ENCODE data around the gene IKBIP. TPM values are rescaled to one million over a fixed set of nuclear protein-coding genes. Genes with fewer than 3 reads are reported as not detected.
"Not testable (repeated sequence)": the region's sequence is repeated elsewhere in the genome, so short reads cannot be mapped to it uniquely, and the experiment has no call there.

IKBIP gene
- polyA plus RNA-seq, 4 donors, result 0.67 to 9.4 (median 4.6) TPM

- 65 to 79% (median 77%) methylated on average over 4 of the region's 4 CpGs for WGBS, 3 donors
- H3K36me3 ChIP-seq (ENCODE audit: control insufficient read depth in 3 of 3, insufficient read depth in 2 of 3, low read depth in 1 of 3, low read length in 3 of 3), result no peaks in the 10 kb centered on the region
- H3K27ac ChIP-seq (ENCODE audit: low read depth in 1 of 3, low read length in 2 of 3), result no peak overlapping the region
- H3K9me3 ChIP-seq (ENCODE audit: control insufficient read depth in 2 of 2, insufficient read depth in 1 of 2, low read depth in 1 of 2, low read length in 1 of 2), result no peaks in the 10 kb centered on the region
- DNase-seq (no peak), FAIRE-seq (no peak)
- no peak overlapping the region for H3K4me3 ChIP-seq (ENCODE audit: low read depth in 1 of 3, low read length in 3 of 3)
- H3K4me1 ChIP-seq (ENCODE audit: control insufficient read depth in 3 of 3, insufficient read depth in 2 of 3, low read depth in 1 of 3, low read length in 2 of 3), result no peaks in the 10 kb centered on the region
- no peaks in the 10 kb centered on the region for H3K27me3 ChIP-seq (ENCODE audit: control insufficient read depth in 3 of 3, insufficient read depth in 3 of 3, low read length in 3 of 3)
Measured at GRCh38 chr12:98618952-98619351, 25.6 kb downstream of the IKBIP start.

GRCh38 chr12:98612696-98613334, 31.8 kb downstream of the IKBIP start:
- Histone ChIP-seq H3K9me3 (ENCODE audit: control insufficient read depth in 2 of 2, insufficient read depth in 1 of 2, low read depth in 1 of 2, low read length in 1 of 2) (no peaks in the 10 kb centered on the region), H3K36me3 (ENCODE audit: control insufficient read depth in 3 of 3, insufficient read depth in 2 of 3, low read depth in 1 of 3, low read length in 3 of 3) (no peaks in the 10 kb centered on the region), H3K27ac (ENCODE audit: low read depth in 1 of 3, low read length in 2 of 3) (peak overlapping the region in 2 of 3 donors; percentile 1 to 78), H3K27me3 (ENCODE audit: control insufficient read depth in 3 of 3, insufficient read depth in 3 of 3, low read length in 3 of 3) (no peaks in the 10 kb centered on the region), H3K4me3 (ENCODE audit: low read depth in 1 of 3, low read length in 3 of 3) (no peak overlapping the region), H3K4me1 (ENCODE audit: control insufficient read depth in 3 of 3, insufficient read depth in 2 of 3, low read depth in 1 of 3, low read length in 2 of 3) (peaks cover 0 to 9% (median 0%) of the 10 kb centered on the region in 3 donors)
- peak in 1 of 2 donors; percentile 74 for DNase-seq
- 70 to 76% (median 70%) methylated on average over 5 of the region's 5 CpGs for WGBS, 3 donors
- no peak for FAIRE-seq

- 93 to 98% (median 96%) methylated on average over 2 of the region's 2 CpGs for WGBS, 3 donors
- Histone ChIP-seq H3K4me3 (ENCODE audit: low read depth in 1 of 3, low read length in 3 of 3) (no peak overlapping the region), H3K36me3 (ENCODE audit: control insufficient read depth in 3 of 3, insufficient read depth in 2 of 3, low read depth in 1 of 3, low read length in 3 of 3) (no peaks in the 10 kb centered on the region), H3K27ac (ENCODE audit: low read depth in 1 of 3, low read length in 2 of 3) (no peak overlapping the region), H3K4me1 (ENCODE audit: control insufficient read depth in 3 of 3, insufficient read depth in 2 of 3, low read depth in 1 of 3, low read length in 2 of 3) (peaks cover 0 to 17% (median 0%) of the 10 kb centered on the region in 3 donors), H3K27me3 (ENCODE audit: control insufficient read depth in 3 of 3, insufficient read depth in 3 of 3, low read length in 3 of 3) (no peaks in the 10 kb centered on the region), H3K9me3 (ENCODE audit: control insufficient read depth in 2 of 2, insufficient read depth in 1 of 2, low read depth in 1 of 2, low read length in 1 of 2) (no peaks in the 10 kb centered on the region)
- DNase-seq, result no peak
- FAIRE-seq, result no peak
Measured at GRCh38 chr12:98610596-98610995, 34.0 kb downstream of the IKBIP start.

DNA sequence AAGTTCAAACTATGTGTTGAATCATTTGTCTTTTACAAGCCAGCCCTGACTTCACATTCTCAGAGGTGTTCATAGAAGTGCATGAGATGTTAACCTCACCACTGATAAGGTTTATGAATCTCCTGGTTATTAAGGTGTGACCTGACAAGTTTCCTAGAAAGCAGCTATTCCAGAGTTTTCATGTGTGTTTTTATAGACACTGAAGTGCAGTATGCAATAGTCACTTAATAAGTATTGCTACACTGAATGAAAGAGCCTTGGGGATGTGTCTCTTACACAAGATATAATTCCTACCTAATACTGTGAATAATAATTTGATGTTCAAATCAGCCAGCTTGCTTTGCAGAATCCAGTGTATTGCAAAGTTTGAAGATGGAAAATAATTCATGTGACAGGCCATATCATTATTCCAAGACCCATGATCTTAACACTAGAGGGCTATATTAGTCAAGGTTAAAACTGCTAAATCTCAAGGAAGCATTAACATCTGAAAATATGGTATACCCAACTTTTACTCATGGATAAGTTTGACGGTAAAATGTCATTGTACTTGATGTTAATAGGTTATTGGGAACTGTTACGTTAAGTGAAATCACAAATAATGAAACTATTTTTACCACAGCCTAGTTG, 38.1 kb downstream of the IKBIP start:
- FAIRE-seq (no peak), DNase-seq (peak; percentile 17 to 66)
- Histone ChIP-seq H3K4me1 (ENCODE audit: control insufficient read depth in 3 of 3, insufficient read depth in 2 of 3, low read depth in 1 of 3, low read length in 2 of 3) (peaks cover 0 to 8% (median 0%) of the 10 kb centered on the region in 3 donors), H3K9me3 (ENCODE audit: control insufficient read depth in 2 of 2, insufficient read depth in 1 of 2, low read depth in 1 of 2, low read length in 1 of 2) (no peaks in the 10 kb centered on the region), H3K36me3 (ENCODE audit: control insufficient read depth in 3 of 3, insufficient read depth in 2 of 3, low read depth in 1 of 3, low read length in 3 of 3) (peaks cover 7 to 20% (median 14%) of the 10 kb centered on the region in 3 donors), H3K4me3 (ENCODE audit: low read depth in 1 of 3, low read length in 3 of 3) (no peak overlapping the region), H3K27me3 (ENCODE audit: control insufficient read depth in 3 of 3, insufficient read depth in 3 of 3, low read length in 3 of 3) (no peaks in the 10 kb centered on the region), H3K27ac (ENCODE audit: low read depth in 1 of 3, low read length in 2 of 3) (peak overlapping the region in 1 of 3 donors; percentile 68)
- WGBS, 3 donors, result 70 to 72% (median 72%) methylated on average over 2 of the region's 2 CpGs

DNA sequence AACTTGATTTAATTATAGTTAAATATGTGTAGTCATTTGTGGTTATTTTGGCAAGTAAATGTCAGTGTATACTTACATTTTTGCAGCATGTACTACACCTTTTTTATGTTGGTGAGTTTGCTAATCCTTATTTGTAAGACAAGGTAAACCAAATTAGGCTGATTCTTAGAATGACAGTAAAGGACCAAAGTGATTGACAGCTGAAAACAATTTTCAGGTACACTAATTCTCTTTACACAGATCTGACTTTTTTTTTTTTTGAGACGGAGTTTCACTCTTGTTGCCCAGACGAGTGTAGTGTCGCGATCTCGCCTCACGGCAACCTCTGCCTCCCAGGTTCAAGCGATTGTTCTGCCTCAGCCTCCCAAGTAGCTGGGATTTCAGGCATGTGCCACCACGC, 42.7 kb downstream of the IKBIP start:
- Histone ChIP-seq H3K27me3 (ENCODE audit: control insufficient read depth in 3 of 3, insufficient read depth in 3 of 3, low read length in 3 of 3) (no peaks in the 10 kb centered on the region), H3K9me3 (ENCODE audit: control insufficient read depth in 2 of 2, insufficient read depth in 1 of 2, low read depth in 1 of 2, low read length in 1 of 2) (no peaks in the 10 kb centered on the region), H3K4me1 (ENCODE audit: control insufficient read depth in 3 of 3, insufficient read depth in 2 of 3, low read depth in 1 of 3, low read length in 2 of 3) (peaks cover 0 to 8% (median 0%) of the 10 kb centered on the region in 3 donors), H3K4me3 (ENCODE audit: low read depth in 1 of 3, low read length in 3 of 3) (no peak overlapping the region), H3K36me3 (ENCODE audit: control insufficient read depth in 3 of 3, insufficient read depth in 2 of 3, low read depth in 1 of 3, low read length in 3 of 3) (peaks cover 20 to 49% (median 46%) of the 10 kb centered on the region in 3 donors), H3K27ac (ENCODE audit: low read depth in 1 of 3, low read length in 2 of 3) (no peak overlapping the region)
- DNase-seq, result no peak
- no peak for FAIRE-seq
- 96 to 97% (median 96%) methylated on average over 8 of the region's 8 CpGs for WGBS, 3 donors

GRCh38 chr12:98597313-98597712, 47.3 kb downstream of the IKBIP start:
- H3K9me3 ChIP-seq (ENCODE audit: control insufficient read depth in 2 of 2, insufficient read depth in 1 of 2, low read depth in 1 of 2, low read length in 1 of 2); FAIRE-seq: not testable (repeated sequence)
- H3K36me3 ChIP-seq (ENCODE audit: control insufficient read depth in 3 of 3, insufficient read depth in 2 of 3, low read depth in 1 of 3, low read length in 3 of 3), result peaks cover 14 to 44% (median 37%) of the 10 kb centered on the region in 3 donors

GRCh38 chr12:98595243-98595988, 49.2 kb downstream of the IKBIP start:
- Histone ChIP-seq H3K4me3 (ENCODE audit: low read depth in 1 of 3, low read length in 3 of 3) (peak overlapping the region; percentile 43 to 99 (median 93)), H3K36me3 (ENCODE audit: control insufficient read depth in 3 of 3, insufficient read depth in 2 of 3, low read depth in 1 of 3, low read length in 3 of 3) (peaks cover 9 to 35% (median 28%) of the 10 kb centered on the region in 3 donors), H3K4me1 (ENCODE audit: control insufficient read depth in 3 of 3, insufficient read depth in 2 of 3, low read depth in 1 of 3, low read length in 2 of 3) (peaks cover 2 to 10% (median 4%) of the 10 kb centered on the region in 3 donors), H3K27ac (ENCODE audit: low read depth in 1 of 3, low read length in 2 of 3) (peak overlapping the region; percentile 11 to 98 (median 24)), H3K9me3 (ENCODE audit: control insufficient read depth in 2 of 2, insufficient read depth in 1 of 2, low read depth in 1 of 2, low read length in 1 of 2) (no peaks in the 10 kb centered on the region), H3K27me3 (ENCODE audit: control insufficient read depth in 3 of 3, insufficient read depth in 3 of 3, low read length in 3 of 3) (no peaks in the 10 kb centered on the region)
- 45 to 50% (median 48%) methylated on average over 3 of the region's 3 CpGs for WGBS, 3 donors
- DNase-seq (peak; percentile 48 to 62), FAIRE-seq (no peak)

More at GRCh38 chr12:98597313-98597712, 47.3 kb downstream of the IKBIP start:
- not testable (repeated sequence) for H3K4me1 ChIP-seq (ENCODE audit: control insufficient read depth in 3 of 3, insufficient read depth in 2 of 3, low read depth in 1 of 3, low read length in 2 of 3); H3K27ac ChIP-seq (ENCODE audit: low read depth in 1 of 3, low read length in 2 of 3); H3K4me3 ChIP-seq (ENCODE audit: low read depth in 1 of 3, low read length in 3 of 3); H3K27me3 ChIP-seq (ENCODE audit: control insufficient read depth in 3 of 3, insufficient read depth in 3 of 3, low read length in 3 of 3); DNase-seq
- WGBS, 3 donors, result 88 to 90% (median 90%) methylated on average over 5 of the region's 5 CpGs

DNA sequence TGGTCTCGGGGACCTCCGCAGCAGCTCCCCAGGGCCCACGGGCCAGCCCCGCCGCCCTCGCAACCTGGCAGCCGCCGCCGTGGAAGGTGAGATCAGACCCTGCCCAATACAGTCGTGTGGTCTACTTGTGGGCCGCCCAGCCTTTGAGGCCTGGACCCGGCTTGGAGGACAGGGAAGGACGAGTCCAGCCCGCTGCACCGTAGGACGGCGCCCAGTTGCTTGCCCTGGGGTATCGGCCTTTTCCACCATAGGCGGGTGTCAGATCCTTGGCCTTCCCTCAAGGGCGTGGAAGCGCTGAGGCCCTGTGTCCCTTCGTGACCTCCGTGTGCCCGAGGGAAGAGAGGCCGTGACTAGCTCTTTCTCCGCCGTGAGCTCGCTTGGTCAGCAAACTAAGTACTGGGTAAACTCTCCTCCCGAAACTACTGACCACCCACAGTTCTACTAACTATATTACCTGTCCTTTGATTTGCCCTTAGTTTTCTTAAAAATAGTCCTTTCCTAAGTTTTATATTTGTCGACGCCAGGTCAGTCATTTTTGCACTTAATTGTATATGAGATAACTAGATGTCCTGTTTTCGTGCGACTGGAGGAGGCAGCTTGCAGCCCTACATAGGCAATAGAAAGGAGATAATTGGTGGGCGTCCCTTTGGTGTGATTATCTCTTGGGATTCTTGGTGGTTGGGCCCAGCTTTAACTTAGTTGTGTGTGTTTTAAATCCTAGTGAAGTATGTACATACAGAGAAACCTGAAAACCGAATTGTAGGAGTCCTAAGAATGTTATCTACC, 50.3 kb downstream of the IKBIP start:
- WGBS, 3 donors, result 0% methylated on average over 33 to 35 of the region's 35 CpGs
- FAIRE-seq, result no peak
- peaks cover 2 to 10% (median 4%) of the 10 kb centered on the region in 3 donors for H3K4me1 ChIP-seq (ENCODE audit: control insufficient read depth in 3 of 3, insufficient read depth in 2 of 3, low read depth in 1 of 3, low read length in 2 of 3)

More for the DNA sequence above, 50.3 kb downstream of the IKBIP start:
- H3K27me3 ChIP-seq (ENCODE audit: control insufficient read depth in 3 of 3, insufficient read depth in 3 of 3, low read length in 3 of 3), result no peaks in the 10 kb centered on the region
- H3K27ac ChIP-seq (ENCODE audit: low read depth in 1 of 3, low read length in 2 of 3), result peak overlapping the region; percentile 98 to 100 (median 98)
- no peaks in the 10 kb centered on the region for H3K9me3 ChIP-seq (ENCODE audit: control insufficient read depth in 2 of 2, insufficient read depth in 1 of 2, low read depth in 1 of 2, low read length in 1 of 2)
- peaks cover 9 to 24% (median 22%) of the 10 kb centered on the region in 3 donors for H3K36me3 ChIP-seq (ENCODE audit: control insufficient read depth in 3 of 3, insufficient read depth in 2 of 3, low read depth in 1 of 3, low read length in 3 of 3)
- peak overlapping the region; percentile 92 to 99 (median 93) for H3K4me3 ChIP-seq (ENCODE audit: low read depth in 1 of 3, low read length in 3 of 3)
- peak; percentile 67 to 78 for DNase-seq
